Small intestine (tissue), 16 donors: ENCODE results near the gene ZNF468. TPM values are rescaled to one million over a fixed set of nuclear protein-coding genes. Genes with fewer than 3 reads are reported as not detected.
"Not testable (repeated sequence)": the region's sequence is repeated elsewhere in the genome, so short reads cannot be mapped to it uniquely, and the experiment has no call there.

Source experiments
- DNase-seq, 2 donors: peaks; one replicate each; pipeline versions ENCODE4 v3.0.0 to v3.0.0-alpha.2; 2013
- FAIRE-seq: peaks from 2 replicates; lab custom pipeline; 2012; peaks lifted over from hg19 to GRCh38; lab: Jason Lieb, UNC
- H3K27ac ChIP-seq, 3 donors: one replicate each; pipeline ENCODE4 v1.5.1; 2013; ENCODE audit warnings: low read length in 2 of 3, mild to moderate bottlenecking in 2 of 3, control low read depth in 1 of 3, inconsistent platforms in 1 of 3, low read depth in 1 of 3, moderate library complexity in 1 of 3
- H3K27me3 ChIP-seq, 3 donors: one replicate each; pipeline ENCODE4 v1.6.1; 2013; ENCODE audit warnings: low read length in 3 of 3, inconsistent platforms in 1 of 3; ENCODE audit not compliant: control insufficient read depth in 3 of 3, insufficient read depth in 3 of 3
- H3K36me3 ChIP-seq, 3 donors: one replicate each; pipeline ENCODE4 v1.6.1; 2013; ENCODE audit warnings: low read length in 3 of 3, inconsistent platforms in 1 of 3, low read depth in 1 of 3, mild to moderate bottlenecking in 1 of 3, moderate library complexity in 1 of 3; ENCODE audit not compliant: control insufficient read depth in 3 of 3, insufficient read depth in 2 of 3
- H3K4me1 ChIP-seq, 3 donors: one replicate each; pipeline ENCODE4 v1.6.1; 2013; ENCODE audit warnings: low read length in 2 of 3, inconsistent platforms in 1 of 3, low read depth in 1 of 3, mild to moderate bottlenecking in 1 of 3, moderate library complexity in 1 of 3; ENCODE audit not compliant: control insufficient read depth in 3 of 3, insufficient read depth in 2 of 3
- H3K4me3 ChIP-seq, 3 donors: one replicate each; pipeline ENCODE4 v1.5.1; 2013; ENCODE audit warnings: low read length in 3 of 3, control low read depth in 1 of 3, inconsistent platforms in 1 of 3, low read depth in 1 of 3, mild to moderate bottlenecking in 1 of 3, moderate library complexity in 1 of 3
- H3K9me3 ChIP-seq, 2 donors: one replicate each; pipeline ENCODE4 v1.6.1; 2013; ENCODE audit warnings: low read depth in 1 of 2, low read length in 1 of 2; ENCODE audit not compliant: control insufficient read depth in 2 of 2, insufficient read depth in 1 of 2
- WGBS, 3 donors: extraction: QIAGEN DNeasy Blood & Tissue Kit; methylation state at CpG; one replicate each; pipeline ENCODE4 v1.1.7; 2013; 5-methylcytosine and 5-hydroxymethylcytosine counted together
- long read RNA-seq, 10 donors: transcript quantifications; one replicate each; lab custom pipeline, GENCODE V29; 2026
- polyA plus RNA-seq, 4 donors: library from polyadenylated mRNA; stranded (reverse) in 3 of 4; unstranded in 1 of 4; fragments of 200-250 nt in 3 of 4; fragments of 120-200 nt in 1 of 4; gene quantifications; one replicate each; pipeline versions ENCODE4 v1.2.1 to v1.2.3, GENCODE V29; 2013
- donor health status: healthy with polysubstance abuse.
- donor health status: control.
- donor health status: control.
- donor health status: Bipolar disorder and iron deficiency.
- donor health status: healthy.

The ZNF468 gene
- 10 to 100 TPM in 2 of 4 donors, 1 to 10 TPM in 2; 7.0 to 42.8 (median 10.4) TPM for polyA plus RNA-seq
- long read RNA-seq, donor 1, full-length matches to known transcripts: 3 of 3 reads
- long read RNA-seq, donor 1, partial matches to known transcripts: 0 of 3 reads
- long read RNA-seq, donor 1, other reads (novel, unspliced or antisense): 0 of 3 reads
- long read RNA-seq, donor 2: 0 reads
- long read RNA-seq, donor 3, full-length matches to known transcripts: 1 of 1 reads
- long read RNA-seq, donor 3, partial matches to known transcripts: 0 of 1 reads
- long read RNA-seq, donor 3, other reads (novel, unspliced or antisense): 0 of 1 reads
- long read RNA-seq, donor 4, partial matches to known transcripts: 0 of 1 reads
- long read RNA-seq, donor 4, other reads (novel, unspliced or antisense): 0 of 1 reads
- long read RNA-seq, donor 5: 0 reads
- long read RNA-seq, donor 6, full-length matches to known transcripts: 4 of 4 reads
- long read RNA-seq, donor 6, partial matches to known transcripts: 0 of 4 reads
- long read RNA-seq, donor 6, other reads (novel, unspliced or antisense): 0 of 4 reads
- long read RNA-seq, donor 7: 0 reads
- long read RNA-seq, donor 8: 0 reads
- long read RNA-seq, donor 9: 0 reads
- long read RNA-seq, donor 10, full-length matches to known transcripts: 5 of 5 reads
- long read RNA-seq, donor 10, partial matches to known transcripts: 0 of 5 reads
- long read RNA-seq, donor 10, other reads (novel, unspliced or antisense): 0 of 5 reads

DNA sequence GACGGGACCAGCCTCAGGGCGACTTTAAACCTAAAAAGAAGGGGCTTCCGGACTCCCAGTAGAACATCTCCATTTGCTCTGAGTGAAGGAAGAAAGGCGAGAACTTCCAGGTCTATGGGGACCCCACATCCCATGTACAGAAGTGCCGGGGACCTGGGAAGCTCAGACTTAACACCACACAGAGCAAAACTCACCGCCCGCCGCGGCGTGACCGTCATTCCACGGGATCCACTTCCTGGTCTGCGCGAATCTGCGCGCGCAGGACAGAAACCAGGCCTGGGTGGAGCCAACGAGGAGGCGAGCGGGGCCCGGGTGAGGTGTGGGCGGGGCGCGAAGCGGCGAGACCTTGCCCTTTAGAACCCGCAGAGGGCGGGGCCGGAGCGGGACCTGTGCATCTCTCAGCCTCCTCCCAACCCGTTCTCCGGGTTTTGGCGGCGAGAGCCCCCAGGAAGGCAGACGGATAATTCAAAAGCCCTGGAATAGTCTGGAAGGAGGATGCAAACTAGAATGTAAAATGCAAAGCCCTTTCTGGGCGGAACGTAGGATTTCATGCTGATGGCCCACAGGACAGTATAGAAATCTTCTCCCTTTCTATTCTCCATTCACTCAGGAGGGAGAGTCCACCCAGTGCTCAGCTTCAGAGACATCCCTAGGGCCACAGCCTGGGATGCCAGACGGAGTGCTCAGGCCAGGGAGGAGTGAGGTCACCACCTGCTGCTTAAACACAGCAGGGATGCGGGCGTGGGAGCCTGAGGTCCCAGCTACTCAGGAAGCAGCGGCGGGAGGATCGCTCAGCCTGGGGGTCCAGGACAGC, at the start of gene ZNF468:
Gene ZNF468 (minus strand): TSS at position 242 of the 814 bp plus-strand sequence. CDS start 3,347 bp downstream, outside the sequence.
- FAIRE-seq: not testable (repeated sequence)
- WGBS, 3 donors: 3 to 10% (median 6%) methylated on average over 34 to 43 of the region's 43 CpGs

DNA sequence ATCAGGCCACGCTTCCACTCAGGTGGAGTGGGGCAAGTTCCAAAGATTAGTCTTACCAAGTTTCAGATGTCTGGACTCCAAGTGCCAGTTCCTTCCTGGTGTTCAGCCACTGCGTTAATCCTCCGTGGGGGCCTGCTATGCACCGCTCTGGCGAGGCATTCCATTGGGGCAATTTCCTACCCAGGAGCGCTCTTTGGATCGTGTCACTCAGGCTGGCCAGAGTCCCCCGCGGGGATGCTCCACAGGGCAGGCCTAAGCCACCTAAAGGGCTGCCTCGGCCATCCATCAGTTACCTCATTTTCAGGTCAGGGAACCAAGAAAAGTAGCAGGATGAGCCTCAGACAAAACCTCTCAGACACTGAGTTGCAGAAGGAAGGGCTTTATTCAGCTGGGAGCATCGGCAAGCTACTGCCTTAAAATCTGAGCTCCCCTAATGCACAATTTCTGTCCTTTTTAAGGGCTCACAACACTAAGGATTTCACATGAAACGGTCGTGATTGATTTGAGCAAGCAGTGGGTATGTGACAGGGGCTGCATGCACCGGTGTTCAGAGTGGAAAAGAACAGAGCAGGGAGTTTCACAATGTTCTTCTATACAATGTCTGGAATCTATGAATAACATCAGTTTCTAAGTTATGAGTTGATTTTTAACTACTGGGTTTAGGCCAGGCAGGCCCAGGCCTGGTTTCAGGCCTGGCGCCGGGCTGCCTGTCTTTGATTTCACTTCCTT, 46.8 kb upstream of the ZNF468 start:
- H3K4me1 ChIP-seq, DNase-seq, FAIRE-seq, H3K36me3 ChIP-seq, H3K9me3 ChIP-seq, H3K27ac ChIP-seq, H3K27me3 ChIP-seq, H3K4me3 ChIP-seq: not testable (repeated sequence)
- 87 to 97% (median 92%) methylated on average over 16 of the region's 16 CpGs for WGBS, 3 donors

More for the DNA sequence above, at the start of gene ZNF468:
- not testable (repeated sequence) for H3K4me1 ChIP-seq, H3K27me3 ChIP-seq, H3K9me3 ChIP-seq
- peak within 1 kb of the TSS; percentile 45 to 88 (median 61) for H3K27ac ChIP-seq
- DNase-seq: peak; percentile 73 to 88
- peaks cover 4 to 15% (median 7%) of the 10 kb centered on the region in 3 donors for H3K36me3 ChIP-seq
- peak within 1 kb of the TSS; percentile 61 to 69 (median 62) for H3K4me3 ChIP-seq

DNA sequence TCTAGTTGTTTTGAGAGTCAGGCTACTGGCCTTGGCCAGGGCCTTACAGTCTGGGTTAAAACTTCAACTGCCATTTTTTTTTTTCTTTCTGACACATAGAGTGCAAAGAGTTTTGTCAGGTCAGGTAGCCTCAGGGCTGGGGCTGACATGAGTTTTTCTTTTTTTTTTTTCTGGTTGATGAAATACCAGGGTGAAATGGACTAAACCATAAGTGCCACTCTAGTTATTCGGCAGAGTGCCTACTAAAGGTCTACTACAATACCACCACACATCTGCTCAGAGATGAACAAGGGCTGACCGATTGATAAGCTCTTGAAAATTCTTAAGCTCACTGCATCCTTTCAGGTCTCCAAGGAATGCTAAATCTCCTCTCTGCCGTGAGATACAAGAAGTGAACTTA, 44.4 kb upstream of the ZNF468 start:
- 59 to 92% (median 77%) methylated on average over 3 of the region's 3 CpGs for WGBS, 3 donors
- H3K36me3 ChIP-seq: peaks cover 0 to 3% (median 3%) of the 10 kb centered on the region in 3 donors
- H3K27ac ChIP-seq: no peak overlapping the region
- no peaks in the 10 kb centered on the region for H3K27me3 ChIP-seq
- peaks cover 2 to 3% of the 10 kb centered on the region in 2 donors for H3K9me3 ChIP-seq
- no peak for FAIRE-seq
- no peaks in the 10 kb centered on the region for H3K4me1 ChIP-seq
- H3K4me3 ChIP-seq: no peak overlapping the region
- no peak for DNase-seq

DNA sequence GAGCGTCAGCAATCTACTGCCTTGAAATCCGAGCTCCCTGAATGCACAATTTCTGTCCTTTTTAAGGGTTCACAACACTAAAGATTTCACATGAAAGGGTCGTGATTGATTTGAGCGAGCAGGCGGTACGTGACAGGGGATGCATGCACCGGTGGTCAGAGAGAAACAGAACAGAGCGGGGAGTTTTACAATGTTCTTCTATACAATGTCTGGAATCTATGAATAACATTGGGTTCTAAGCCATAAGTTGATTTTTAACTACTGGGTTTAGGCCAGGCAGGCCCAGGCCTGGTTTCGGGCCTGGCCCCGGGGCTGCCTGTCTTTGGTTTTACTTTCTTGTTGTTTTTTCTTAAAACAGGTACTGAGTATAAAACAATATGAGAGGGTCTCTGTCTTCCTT, 41.2 kb upstream of the ZNF468 start:
- H3K27me3 ChIP-seq, H3K9me3 ChIP-seq, H3K4me3 ChIP-seq, H3K27ac ChIP-seq, FAIRE-seq, H3K4me1 ChIP-seq, DNase-seq: not testable (repeated sequence)
- 94 to 98% (median 95%) methylated on average over 10 of the region's 10 CpGs for WGBS, 3 donors
- H3K36me3 ChIP-seq: peaks cover 0 to 12% (median 2%) of the 10 kb centered on the region in 3 donors

DNA sequence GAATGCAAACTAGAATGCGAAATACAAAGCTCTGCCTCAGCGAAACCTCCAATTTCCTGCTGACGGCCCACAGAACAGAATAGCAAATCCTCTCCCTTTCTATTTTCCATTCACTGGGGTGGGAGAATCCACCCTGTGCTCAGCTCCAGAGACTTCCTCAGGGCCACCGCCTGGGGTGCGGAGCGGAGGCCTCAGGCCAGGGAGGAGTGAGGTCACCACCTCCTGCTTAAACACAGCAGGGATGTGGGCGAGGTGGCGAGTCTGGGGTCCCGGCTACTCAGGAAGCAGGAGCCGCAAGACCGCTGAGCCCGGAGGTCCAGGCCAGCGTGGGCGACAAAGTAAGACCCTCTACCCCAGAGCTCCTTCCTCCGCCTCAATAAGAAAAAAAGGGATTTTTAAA, 40.7 kb upstream of the ZNF468 start:
- 83 to 97% (median 95%) methylated on average over 15 of the region's 15 CpGs for WGBS, 3 donors
- peaks cover 0 to 6% of the 10 kb centered on the region in 2 donors for H3K9me3 ChIP-seq
- peak overlapping the region in 1 of 3 donors; percentile 73 for H3K4me3 ChIP-seq
- peaks cover 0 to 17% (median 3%) of the 10 kb centered on the region in 3 donors for H3K36me3 ChIP-seq
- FAIRE-seq (no peak), DNase-seq (no peak)
- peaks cover 0 to 4% (median 4%) of the 10 kb centered on the region in 3 donors for H3K4me1 ChIP-seq
- H3K27me3 ChIP-seq: no peaks in the 10 kb centered on the region
- H3K27ac ChIP-seq: peak overlapping the region in 2 of 3 donors; percentile 95 to 98

DNA sequence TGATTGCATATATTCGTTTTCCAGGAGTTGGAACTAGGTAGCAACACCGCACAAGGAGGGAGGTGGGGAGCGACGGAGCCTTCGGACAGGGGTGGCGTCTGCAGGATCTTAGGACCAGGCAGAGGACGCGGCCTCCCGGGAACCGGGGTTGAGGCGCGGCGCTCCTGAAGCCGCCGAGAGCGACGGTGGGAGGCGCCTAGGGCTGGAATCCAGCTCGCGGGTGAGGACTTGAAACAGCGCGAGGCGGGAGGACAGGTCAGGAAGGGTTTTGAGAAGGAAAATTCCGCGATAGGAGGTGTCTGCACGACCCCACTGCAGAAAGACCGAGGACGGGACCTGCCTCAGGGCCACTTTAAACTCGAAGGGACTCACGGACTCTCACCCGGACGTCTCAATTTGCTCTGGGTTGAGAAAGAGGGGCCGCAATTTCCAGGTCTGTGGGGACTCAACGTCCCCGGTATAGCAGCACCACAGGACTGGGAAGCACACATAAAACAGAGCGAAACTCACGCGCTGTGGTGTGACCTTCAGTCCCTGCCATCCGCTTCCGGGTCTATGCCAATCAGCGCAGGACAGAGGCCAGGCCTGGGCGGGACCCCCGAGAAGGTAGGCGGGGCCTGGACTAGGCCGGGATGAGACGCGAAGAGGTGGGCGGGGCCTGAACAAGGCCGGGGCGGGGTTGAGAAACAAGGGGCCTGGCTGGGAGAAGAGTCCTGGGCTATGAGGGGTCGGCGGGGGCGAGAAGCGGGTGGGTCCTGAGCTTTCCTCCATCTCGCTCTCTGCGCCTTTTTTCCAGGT, 39.9 kb upstream of the ZNF468 start, which contains the start of gene ZNF320:
Gene ZNF320 (minus strand): TSS at position 498 of the 798 bp plus-strand sequence. CDS start 7,380 bp downstream, outside the sequence.
- no peak for FAIRE-seq
- peaks cover 0 to 4% (median 4%) of the 10 kb centered on the region in 3 donors for H3K4me1 ChIP-seq
- H3K27me3 ChIP-seq: no peaks in the 10 kb centered on the region
- H3K4me3 ChIP-seq: peak within 1 kb of the TSS; percentile 73 to 84 (median 77)
- H3K9me3 ChIP-seq: peaks cover 0 to 6% of the 10 kb centered on the region in 2 donors
- peaks cover 0 to 19% (median 3%) of the 10 kb centered on the region in 3 donors for H3K36me3 ChIP-seq
- 1 to 8% (median 6%) methylated on average over 52 to 56 of the region's 56 CpGs for WGBS, 3 donors
- H3K27ac ChIP-seq: peak within 1 kb of the TSS; percentile 91 to 98 (median 95)
- peak; percentile 92 to 98 for DNase-seq
